Activated CD4-positive, CD25-positive, alpha-beta regulatory T cell (primary cell): ENCODE measurements around the gene SAE1.

Experiments
- DNase-seq, 4 experiments: peaks; one replicate each; lab custom pipeline; 2025; lab: John Stamatoyannopoulos, UW

SAE1 gene

GRCh38 chr19:47210689-47211316, 80.2 kb downstream of the SAE1 start:
- peak; percentile 56 to 77 (median 62) for DNase-seq

DNA sequence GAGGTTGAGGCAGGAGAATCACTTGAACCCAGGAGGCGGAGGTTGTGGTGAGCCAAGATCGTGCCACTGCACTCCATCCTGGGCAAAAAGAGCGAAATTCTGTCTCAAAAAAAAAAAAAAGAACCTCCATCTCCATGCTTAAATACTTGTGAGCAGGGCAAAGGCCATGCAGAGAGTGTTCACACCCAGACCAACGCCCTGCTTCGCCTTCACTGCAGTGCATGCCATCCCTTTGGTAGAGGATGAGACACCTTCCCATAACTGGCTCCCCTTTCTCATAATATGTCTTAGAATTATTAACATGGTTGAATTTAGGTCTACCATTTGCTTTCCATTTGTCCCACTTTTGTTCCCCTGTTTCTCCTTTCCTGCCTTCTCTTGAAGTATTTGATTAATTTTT, 84.9 kb downstream of the SAE1 start:
- DNase-seq: no peak

DNA sequence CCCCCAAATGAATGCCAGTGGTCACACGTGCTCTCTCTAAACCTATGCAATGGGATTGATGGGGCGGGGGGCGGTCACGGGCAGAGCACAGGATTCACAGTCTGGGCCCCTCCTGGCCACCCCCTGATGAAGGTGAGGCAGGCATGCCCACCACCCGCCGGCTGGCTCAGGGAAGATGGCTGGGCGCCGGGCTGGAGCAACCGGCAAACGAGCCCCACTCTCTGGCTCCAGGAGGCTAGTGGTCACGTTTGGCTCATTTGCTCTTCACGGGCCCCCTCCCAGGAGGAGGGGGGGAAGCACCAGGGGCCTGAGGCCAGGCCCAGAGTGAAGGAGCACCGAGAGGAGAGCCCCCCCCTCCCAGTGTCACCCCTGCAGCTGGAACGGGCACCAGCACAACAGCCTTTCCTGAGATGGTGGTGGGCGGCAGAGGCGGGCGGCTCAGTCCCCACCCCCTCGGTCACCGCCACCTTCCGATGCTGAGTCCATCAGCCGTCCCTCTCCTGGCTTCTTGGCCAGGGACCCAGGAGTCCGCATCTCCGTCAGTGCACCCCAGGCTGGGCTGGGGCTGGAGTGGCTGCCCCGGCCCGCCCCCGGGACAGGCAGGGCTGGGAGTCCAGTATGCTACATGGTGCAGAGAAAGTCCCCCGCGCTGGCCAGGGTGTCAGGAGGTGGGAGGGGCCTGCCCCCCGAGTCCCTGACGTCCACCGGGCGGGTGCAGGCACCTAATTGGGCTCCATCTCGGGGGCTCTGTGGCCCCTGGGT, 90.6 kb downstream of the SAE1 start:
- DNase-seq: no peak

GRCh38 chr19:47221890-47222289, 91.3 kb downstream of the SAE1 start:
- DNase-seq: no peak

DNA sequence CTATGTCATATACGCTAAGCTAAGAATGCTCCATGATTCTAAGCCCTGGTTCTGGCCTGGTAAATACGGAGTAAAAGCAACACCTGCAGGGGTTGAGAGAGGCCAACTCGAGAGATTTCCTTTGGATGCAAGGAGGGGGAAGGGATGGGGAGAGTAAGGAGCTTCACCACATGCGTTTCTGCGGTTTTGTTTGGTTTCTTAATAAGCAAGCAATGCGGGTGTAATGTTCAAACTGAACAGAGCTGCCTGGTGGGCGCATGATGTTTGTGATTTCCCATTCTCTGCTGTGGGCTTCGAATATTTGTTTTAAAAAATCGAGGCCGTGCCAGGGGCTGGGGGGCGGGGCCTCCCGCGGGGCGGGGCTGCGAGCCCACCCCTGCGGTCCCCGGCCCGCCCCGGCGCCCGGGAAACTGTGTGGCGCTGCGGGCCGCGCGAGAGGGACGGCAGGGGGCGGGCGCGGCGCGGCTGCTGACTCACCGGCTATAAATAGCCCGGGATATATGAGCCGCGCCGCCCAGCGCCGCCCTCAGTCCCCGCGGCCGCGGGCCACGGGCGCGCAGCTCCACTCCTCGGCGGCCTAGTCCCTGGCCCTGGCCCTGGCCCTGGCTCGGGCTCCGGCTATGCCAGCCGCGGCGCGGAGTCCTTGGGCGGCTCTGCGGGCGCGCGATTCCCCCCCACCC, 95.3 kb downstream of the SAE1 start:
- DNase-seq: peak; percentile 68 to 80 (median 75)

- peak in 1 of 4 experiments; percentile 12 for DNase-seq
Measured at GRCh38 chr19:47226426-47227351, 96.1 kb downstream of the SAE1 start.

GRCh38 chr19:47227352-47228167, 96.9 kb downstream of the SAE1 start:
- DNase-seq: peak in 2 of 4 experiments; percentile 11 to 26

GRCh38 chr19:47228168-47228936, 97.7 kb downstream of the SAE1 start:
- DNase-seq: peak in 2 of 4 experiments; percentile 26 to 30

- DNase-seq: no peak
Measured at GRCh38 chr19:47228937-47229675, 98.5 kb downstream of the SAE1 start.

GRCh38 chr19:47229676-47230053, 99.0 kb downstream of the SAE1 start:
- DNase-seq: no peak

DNA sequence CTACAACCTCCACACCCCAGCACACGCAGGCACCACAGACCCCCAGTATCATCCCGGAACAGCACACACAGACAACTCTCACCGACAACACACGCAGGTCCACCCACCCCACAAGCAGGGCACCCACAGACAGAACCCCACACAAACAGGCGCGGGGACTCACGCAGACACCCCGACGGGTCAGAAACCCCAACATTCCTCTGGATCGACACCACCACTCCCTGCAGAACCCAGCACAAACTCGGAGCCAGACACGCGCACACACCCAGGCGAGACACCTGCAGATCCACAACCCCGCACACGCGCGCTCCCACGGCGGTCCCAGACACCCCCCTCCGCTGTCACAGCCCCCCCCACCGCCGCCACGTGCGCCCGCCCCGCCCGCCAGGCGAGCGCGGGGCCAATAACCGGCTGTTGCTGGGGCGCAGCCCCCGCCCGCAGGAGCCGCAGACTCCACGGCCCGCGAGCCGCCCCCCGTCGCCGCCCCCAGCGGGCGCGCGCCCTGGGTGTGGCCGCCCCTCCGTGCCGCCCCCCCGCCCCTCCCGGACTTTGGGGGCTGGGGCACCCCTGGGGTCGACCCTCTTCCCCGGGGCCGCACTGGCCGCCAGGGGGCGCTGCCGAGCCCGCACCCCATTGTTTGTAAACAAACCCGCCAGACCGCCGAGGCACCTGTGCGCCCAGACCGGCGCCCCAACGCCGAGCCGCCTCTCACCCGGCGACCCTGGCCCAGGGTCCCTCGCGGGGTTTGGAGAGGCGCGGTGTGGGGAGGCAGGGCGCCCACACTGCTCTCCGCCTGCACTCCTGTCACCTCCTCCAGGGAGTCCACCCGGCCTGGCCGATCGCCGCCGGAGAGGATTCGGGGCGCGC, 99.7 kb downstream of the SAE1 start:
- DNase-seq: peak; percentile 60 to 81 (median 68)

GRCh38 chr19:47230921-47231214, 100.2 kb downstream of the SAE1 start, which contains the start of gene BBC3:
TSS of gene BBC3 (minus strand) at chr19:47231199. CDS start at chr19:47228431, 2,768 bp downstream.
- DNase-seq: no peak

DNA sequence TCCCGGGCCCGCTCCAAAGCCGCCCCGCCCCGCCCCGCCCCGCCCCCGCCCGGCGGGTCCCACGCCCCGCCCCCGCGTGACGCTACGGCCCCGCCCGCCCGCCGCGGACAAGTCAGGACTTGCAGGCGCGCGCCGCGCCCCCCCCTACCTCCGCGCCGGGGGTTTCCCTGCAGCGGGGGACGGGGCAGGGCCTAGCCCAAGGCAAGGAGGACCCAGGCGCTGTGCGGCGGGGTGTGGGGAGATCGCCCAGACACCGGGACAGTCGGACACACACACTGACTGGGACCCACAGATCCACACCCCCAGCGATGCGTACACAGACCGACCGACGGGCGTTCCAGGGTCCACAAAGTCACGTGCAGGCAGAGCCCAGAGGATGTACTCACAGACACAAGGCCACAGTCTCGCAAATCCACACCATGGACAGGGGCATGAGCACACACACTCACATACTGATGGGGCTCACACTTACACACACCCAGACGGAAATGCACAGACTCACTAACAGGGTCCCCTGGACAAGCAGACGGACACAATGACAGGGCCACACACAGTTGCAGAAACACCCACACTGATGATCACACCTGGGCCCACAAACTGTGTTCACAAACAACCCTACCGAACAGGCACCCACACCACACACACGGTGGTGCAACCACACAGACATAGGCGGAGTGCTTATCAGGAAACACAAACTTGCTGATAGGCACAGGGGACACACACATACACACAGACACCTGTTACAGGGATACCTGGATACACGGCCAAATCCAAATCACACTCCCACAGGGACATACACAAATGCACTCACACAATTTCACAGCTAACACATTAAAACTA, 100.8 kb downstream of the SAE1 start:
- DNase-seq: peak; percentile 69 to 85 (median 80)

GRCh38 chr19:47232422-47233211, 102.0 kb downstream of the SAE1 start:
- DNase-seq: no peak

GRCh38 chr19:47236072-47236675, 105.5 kb downstream of the SAE1 start:
- no peak for DNase-seq

GRCh38 chr19:47239152-47239551, 108.5 kb downstream of the SAE1 start:
- no peak for DNase-seq
